ENCODE data around the gene CENPT.
"Not testable (repeated sequence)": the region's sequence is repeated elsewhere in the genome, so short reads cannot be mapped to it uniquely, and the experiment has no call there.

The CENPT gene

DNA sequence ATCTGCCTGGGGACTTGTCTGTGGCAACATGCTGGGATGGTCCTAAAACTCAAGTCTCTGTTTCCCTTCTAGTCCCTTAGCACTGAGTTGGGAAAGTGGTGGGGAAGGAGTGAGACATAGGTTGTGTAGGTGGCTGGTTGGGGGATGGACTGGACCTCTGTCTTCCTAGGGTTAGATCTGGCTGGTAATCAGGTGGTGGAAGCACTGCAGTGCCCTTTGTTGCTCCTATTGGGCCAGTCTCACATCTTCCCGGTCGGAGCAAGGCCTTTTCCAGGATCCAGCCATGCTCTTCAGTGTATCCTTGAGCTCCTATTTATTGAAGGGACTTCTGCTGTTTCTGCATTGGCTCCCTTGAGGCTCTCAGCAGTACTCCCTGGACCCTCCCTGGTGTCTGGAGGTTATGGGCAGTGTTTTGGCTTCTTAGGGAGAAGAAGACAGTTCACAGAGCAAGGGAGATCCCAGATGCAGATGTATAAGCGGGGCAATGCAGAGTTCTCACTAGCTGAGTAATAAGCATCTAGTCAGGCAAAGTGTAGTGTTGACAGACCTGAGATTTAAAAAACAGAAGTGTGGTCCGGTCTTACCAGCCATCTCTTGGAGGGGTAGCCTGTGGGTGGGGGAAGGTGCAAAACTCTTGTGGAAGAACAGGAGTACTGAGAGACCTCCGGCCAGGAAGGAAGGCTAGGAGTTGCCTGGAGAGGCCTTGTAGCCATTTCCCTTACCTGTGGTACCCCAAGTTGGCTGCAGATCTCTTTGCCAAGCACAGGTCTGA lies 2.0 kb downstream of the CENPT start:
- DNase-seq: no peak

DNA sequence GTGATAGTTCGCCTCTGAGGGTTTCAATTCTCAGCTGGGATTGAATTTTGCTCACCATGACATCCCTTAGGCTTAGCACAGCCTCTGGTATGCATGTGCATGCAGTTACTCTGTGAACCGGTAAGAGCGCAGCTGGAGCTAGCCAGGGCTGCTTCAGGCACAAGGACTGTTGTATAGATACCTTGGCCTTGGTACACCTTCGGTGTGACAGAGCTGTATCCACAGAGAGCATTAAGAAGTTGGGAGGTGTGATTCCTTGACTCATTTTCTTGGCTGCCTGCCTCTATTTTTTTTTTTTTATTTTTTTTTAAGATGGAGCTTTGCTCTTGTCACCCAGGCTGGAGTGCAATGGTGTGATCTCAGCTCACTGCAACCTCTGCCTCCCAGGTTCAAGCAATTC lies 3.0 kb downstream of the CENPT start:
- DNase-seq: no peak

DNA sequence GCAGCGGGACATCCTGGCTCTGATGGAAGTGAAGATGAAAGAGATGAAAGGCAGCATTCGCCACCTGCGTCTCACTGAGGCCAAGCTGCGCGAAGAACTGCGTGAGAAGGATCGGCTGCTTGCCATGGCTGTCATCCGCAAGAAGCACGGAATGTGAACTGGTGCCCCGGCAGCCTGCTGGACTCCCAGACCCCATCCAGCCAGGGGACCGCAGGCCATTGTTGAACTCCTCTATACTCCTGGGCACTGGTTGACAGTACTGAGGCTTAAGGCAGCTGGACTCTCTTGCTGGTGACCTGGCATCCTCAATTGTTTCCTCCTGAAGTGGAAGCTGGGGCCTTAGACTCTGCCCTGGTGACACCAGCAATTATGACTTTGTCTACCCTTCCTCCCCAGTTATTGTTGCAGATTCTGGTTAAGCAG lies 4.1 kb downstream of the CENPT start:
- DNase-seq: no peak

DNA sequence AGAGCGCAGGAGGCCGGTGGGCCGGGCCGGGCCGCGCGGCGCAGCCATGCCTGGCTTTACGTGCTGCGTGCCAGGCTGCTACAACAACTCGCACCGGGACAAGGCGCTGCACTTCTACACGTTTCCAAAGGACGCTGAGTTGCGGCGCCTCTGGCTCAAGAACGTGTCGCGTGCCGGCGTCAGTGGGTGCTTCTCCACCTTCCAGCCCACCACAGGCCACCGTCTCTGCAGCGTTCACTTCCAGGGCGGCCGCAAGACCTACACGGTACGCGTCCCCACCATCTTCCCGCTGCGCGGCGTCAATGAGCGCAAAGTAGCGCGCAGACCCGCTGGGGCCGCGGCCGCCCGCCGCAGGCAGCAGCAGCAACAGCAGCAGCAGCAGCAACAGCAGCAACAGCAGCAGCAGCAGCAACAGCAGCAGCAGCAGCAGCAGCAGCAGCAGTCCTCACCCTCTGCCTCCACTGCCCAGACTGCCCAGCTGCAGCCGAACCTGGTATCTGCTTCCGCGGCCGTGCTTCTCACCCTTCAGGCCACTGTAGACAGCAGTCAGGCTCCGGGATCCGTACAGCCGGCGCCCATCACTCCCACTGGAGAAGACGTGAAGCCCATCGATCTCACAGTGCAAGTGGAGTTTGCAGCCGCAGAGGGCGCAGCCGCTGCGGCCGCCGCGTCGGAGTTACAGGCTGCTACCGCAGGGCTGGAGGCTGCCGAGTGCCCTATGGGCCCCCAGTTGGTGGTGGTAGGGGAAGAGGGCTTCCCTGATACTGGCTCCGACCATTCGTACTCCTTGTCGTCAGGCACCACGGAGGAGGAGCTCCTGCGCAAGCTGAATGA lies 4.8 kb downstream of the CENPT start:
- DNase-seq: no peak

DNA sequence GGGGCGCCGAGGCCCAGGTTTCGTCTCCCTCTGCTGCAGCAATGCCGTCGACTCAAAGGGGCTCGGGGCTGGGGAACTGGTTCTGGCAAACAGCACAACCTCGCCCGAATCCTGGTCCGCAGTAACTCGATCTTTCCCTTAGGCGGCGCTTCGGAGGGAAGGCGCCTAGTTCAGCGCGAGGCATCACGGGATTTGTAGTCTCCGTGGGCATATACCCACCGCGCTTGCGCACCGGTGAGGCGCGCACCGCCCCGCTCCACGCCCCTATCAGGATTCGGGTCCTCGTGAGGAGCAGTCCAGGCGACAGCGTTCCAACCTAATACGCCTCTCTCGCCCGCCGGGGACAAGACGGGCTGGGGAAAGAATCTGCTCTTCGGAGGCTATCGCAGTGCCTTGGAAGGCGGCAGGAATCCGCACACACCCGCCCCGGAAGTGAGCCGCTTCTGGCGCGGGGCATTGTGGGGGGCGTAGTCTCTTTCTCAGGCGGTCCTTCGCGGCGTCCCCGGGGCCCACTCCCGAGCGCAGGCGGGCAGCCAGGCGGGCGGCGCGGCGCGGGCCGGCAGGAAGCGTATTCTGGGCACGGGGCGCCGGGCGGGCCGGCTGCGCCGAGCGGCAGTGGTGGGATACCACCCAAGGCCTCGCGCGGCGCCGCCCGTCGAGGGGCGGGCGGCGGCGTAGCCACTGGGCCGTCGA lies 5.5 kb downstream of the CENPT start, which contains the start of gene THAP11:
THAP11 (plus strand) TSS at position 505 of the 693 bp plus-strand sequence. CDS start 235 bp downstream, outside the sequence.
- DNase-seq: peak; percentile 93

DNA sequence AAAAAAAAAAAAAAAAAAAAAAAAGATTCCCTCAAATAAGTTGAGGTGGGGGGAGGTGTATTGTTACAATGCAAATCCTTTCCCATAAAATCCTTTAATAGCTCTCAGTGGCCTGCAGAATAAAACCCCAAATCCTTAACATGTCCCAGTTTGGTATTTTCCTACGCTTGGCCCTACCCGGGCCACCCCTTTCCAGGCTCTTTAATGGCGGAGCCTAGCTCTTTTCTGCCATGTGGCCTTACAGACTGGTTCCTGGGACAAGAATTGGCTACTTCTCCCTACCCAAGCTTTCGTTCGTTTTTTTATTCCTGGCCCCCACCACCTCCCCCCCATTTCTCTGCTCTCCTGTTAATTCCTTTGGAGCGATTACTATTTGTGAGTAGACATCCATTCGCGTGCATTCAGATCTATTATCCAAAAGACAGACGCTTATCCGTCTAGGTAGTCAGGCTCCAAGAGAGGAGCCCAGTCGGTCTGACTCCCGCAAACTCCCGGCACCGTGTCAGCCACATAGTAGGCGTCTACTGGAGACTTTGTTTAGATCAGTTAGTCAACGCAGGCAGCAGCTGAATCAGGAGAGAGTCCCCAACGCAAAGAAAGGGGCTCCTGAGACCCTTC lies 6.2 kb downstream of the CENPT start:
- DNase-seq: no peak

DNA sequence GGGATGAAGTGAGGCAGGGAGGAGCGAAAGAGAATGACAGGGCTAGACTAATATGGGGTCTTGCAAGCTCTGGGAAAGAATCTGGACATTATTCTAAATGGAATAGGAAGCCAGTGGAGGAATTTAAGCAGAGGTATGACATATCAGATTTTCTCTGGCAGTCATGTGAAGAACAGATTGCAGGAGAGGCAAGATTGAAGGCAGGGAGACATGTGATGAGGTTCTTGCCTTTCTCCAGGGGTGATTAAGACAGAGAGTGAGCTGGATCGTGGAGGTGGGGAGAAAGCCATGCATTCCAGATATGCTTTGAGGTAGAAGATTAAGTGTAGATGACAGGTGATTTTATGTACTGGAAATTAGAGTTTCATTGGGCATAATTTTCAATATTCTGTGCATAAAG lies 9.7 kb downstream of the CENPT start:
- DNase-seq: no peak

DNA sequence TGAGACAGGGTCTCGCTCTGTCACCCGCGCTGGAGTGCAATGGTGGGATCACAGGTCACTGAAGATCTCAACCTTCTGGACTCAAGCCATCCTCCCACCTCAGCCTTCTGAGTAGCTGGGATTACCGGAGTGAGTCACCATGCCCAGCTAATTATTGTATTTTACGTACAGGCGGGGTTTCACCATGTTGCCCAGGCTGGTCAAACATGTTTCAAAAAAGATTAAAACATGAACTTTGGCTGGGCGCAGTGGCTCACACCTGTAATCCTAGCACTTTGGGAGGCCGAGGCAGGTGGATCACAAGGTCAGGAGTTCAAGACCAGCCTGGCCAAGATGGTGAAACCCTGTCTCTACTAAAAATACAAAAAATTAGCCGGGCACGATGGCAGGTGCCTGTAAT lies 10.3 kb downstream of the CENPT start:
- DNase-seq: not testable (repeated sequence)

DNA sequence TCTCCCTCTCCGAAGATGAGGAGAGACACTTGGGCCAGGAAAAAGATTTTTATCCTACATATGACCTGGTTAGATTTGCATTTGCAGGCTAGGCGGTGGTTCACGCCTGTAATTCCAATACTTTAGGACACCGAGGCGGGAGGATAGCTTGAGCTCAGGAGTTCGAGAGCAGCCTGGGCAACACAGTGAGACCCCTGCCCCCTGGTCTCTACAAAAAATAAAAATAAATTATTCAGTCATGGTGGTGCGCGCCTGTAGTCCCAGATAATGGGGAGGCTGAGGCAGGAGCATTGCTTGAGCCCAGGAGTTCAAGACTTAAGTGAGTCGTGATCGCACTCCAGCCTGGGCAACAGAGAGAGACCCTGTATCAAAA lies 13.3 kb downstream of the CENPT start:
- no peak for DNase-seq

DNA sequence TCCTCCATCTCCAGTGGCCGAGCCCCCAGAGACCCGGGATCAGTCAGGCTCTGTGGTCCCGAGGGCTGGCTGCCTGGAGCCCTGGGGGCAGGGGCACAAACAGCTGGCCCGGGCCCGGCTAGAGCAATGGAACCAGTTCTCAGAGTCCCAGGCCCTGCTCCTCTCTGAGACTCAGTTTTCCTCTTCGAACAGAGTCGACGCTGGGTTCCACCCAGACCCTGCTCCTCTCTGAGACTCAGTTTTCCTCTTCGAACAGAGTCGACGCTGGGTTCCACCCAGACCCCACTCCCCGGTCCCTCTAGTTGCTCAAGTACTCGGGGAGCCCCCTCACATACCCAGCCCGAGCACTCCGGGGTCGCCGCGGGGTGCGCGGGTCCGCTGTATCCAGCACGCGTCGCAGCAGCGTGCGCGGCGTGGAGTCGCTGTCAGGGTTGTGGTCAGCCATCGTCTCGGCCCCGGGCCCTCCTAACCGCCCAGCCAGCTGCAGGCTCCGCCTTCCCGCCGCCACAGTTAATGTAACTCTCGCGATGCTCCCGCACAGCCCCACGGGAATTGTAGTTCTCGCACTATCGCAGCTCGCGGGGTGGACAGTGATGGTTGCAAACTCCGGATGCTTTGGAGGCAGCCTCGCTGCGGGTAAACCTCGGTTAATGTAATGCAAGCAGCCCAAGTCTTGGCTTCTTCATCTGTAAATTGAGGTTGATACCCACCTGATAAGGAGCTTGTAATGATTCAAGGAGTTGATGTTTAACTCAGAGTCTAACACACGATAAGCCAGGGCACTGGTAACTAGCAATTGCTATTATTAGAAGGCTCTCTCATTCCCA lies 13.9 kb downstream of the CENPT start:
- peak; percentile 82 for DNase-seq

DNA sequence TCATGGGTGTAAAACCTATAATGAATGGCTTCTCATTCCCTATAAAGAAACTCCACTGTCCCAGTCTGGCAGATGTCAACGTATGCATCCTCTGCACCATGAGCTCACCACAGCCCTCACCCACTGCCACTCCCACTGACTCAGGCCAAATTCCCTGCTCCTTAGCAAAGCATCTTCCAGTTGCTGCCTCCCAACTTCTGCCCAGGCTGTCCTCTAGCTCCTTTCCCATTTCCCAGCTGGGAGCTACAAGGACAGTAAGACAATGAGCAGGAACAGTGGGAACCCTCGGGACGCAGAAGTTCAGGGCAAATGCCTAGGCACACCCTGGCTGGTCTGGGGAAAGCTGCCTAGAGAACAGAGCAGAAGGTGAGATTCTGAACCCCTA lies 14.5 kb downstream of the CENPT start:
- DNase-seq: no peak

DNA sequence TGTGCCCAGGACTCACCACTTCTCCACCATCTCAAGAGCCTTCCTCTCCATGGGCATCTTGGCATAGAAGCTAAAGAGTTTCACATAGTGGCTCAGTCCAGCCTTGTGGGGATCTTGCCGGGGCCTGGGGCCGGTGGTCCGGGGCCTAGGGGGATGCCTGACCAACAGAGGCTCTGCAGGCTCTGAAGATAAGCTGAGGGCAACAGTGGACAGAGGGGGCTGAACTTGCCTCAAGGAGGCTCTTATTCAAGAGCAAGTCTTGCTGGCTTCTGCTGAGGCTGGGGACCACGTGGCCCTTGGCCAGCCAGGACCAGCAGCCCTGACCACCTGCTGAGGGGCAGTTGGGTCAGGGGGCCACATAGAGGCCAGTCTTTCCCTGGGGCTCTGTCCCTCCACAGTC lies 18.8 kb downstream of the CENPT start:
- DNase-seq: no peak

DNA sequence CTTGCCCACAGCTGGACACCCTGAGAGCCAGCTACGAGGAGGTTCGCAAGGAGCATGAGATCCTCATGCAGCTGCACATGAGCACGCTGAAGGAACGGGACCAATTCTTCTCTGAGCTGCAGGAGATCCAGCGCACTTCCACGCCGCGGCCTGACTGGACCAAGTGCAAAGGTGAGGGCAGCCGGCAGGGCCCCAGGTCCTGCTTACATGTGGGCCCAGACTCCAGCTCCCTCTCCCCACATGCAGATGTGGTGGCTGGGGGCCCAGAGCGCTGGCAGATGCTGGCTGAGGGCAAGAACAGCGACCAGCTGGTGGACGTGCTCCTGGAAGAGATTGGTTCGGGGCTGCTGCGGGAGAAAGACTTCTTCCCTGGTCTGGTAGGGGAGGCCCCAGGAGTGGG lies 21.6 kb downstream of the CENPT start:
- DNase-seq: no peak

DNA sequence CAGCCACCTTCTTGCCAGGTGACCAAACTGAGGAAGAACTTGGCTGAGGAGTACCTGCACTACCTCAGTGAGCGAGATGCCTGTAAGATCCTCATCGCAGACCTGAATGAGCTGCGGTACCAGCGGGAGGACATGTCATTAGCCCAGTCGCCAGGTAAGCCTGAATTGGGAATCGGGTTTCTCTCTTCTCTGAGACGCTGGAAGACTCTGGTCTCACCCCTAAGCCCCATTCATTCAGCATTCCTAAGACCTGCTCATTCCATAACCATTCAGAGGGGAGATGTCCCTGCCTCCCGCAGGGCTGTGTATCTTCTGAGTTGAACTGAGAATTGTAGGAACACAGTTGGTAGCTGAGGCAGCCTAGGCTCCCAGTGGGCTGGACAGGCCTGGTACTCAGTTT lies 22.4 kb downstream of the CENPT start:
- DNase-seq: no peak

DNA sequence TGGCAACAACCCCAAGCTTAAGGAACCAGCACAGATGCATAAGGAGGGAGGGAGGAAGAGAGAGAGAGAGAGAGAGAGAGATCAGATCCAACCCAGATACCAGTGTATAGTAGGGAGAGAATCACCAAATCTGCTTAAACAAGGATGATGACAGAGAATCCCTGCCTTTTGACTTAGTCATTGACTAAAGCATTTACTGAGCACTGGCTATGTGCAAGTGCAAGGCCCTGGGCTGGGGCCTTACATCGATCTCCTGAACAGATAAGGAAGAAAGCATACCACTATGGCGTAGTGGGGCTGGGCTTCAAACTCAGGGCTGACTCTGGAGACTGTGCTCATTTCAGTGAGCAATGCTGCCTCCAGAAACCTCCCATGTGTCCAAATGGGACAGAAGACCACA lies 25.0 kb downstream of the CENPT start:
- DNase-seq: no peak

DNA sequence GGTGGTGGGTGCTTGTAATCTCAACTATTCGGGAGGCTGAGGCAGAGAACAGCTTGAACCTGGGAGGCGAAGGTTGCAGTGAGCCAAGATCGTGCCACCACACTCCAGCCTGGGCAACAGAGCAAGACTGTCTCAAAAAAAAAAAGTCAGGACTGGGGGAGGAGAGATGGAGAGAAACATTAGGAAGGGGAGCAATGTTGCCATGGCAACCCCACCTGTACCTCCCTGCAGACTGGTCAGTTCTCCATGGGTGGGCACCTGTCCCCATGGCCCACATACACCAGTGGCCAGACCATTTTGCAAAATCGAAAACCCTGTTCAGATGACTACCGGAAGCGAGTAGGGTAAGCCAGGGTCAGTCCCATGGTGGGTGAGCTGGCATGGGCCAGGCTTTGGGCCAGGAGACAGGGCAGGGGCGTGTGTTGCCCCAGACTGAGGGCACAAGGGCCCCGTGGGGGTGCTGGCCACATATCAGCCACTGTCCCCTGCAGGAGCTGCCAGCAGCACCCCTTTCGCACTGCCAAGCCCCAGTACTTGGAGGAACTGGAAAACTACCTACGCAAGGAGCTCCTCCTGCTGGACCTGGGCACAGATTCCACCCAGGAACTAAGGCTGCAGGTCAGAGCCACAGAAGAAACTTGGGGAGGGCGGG lies 26.8 kb downstream of the CENPT start:
- DNase-seq: no peak

DNA sequence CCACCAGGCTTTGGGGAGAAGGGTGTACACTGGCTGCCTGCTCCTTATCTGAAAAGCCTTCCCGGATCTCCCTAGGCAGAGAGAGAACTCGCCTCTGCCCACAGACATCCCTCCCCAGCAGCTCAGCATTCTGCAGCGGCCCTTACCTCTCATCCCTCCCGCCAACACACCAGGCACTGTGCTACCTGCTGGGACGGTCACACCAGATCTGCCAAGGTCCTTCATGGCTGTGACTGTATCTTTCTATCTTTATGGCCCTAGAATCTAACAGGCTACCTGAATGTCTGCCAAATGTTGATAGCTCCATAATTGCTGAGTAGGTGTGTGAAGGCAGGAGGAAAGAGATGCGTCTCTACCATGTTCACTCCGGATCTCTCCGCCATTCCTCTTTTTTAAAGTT lies 32.9 kb downstream of the CENPT start:
- DNase-seq: no peak

DNA sequence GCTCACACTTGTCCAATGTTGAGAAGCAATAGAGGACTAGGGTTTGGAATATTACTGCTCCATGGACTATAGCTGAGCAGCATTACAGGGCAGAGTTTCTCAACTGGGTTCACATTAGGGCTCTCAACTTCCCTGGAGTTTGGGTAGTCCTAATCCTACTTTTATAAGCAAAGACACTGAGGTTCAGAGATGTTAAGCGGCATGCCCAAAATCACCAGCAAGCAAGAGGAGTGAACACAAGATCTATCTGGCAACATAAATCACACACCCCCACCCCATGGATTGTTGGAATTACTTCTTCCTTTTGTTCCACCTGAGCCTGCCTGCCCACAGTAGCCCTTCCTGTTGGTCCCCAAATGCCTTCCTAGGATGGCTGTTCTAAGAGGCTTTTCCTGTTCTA lies 35.6 kb downstream of the CENPT start:
- no peak for DNase-seq

DNA sequence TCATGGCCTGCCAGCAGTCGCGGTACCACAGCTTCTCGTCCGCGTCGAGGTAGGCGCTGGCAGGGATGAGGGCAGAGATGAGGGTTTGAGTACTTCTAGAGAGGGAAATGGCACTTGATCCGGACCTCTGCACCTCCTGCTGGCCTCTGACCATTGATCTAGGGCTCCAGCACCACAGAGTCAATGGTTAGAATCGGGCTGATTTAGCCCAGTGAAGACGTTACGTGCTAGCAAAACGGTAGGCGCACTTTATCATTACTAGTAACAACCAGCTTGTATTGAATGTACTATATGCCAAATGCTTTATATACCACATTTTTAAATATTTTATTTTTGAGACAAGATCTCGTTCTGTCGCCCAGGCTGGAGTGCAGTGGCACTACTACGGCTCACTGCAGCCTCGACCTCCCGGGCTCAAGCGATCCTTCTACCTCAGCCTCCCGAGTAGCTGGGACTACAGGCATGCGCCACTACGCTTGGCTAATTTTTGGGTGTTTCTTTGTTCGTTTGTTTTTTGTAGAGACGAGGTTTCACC lies 40.3 kb downstream of the CENPT start:
- DNase-seq: no peak

DNA sequence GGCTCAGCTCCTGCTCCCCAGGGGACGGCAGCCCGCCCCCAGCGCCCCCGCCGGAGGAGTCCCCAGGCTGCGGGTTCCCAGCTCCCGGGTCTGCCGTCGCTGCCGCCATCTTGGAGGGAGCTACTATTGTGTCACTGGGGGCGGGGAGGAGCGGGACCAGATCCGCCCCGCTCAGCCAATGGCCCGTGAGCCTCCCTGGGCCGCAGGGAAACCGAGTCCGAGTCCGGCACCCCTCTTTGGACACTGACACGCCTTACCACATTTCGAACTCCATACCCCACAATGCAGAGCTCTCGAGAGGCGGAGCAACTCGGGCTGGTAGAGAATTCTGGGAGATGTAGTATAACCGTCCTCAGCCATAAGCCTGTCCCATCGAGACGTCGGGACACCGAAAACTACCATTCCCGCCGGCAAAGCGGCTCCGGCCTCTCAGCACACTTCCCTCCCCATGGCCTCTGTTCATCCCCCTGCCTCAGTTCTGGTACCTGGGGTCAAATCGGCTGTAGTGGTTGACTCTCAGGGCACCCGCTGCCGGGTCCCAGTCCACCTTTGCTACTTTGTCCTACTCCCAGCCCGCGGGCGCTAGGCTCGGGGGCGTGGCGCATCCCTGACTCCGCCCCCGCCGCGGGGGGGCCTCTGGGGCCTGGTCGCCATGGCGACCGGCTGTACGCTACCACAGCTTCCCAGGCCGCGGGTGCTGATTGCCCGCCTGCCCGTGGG lies 40.9 kb downstream of the CENPT start, which contains the start of the genes RANBP10 and TSNAXIP1:
RANBP10 (minus strand) TSS at position 133 of the 720 bp plus-strand sequence; CDS start at position 109, 24 bp downstream.
TSNAXIP1 (plus strand) TSS at position 462 of the 720 bp plus-strand sequence. CDS start 261 bp downstream, outside the sequence.
- DNase-seq: peak; percentile 99

Measured in DMS 273 treated with DMSO at 0.1 percent for 48 hours (cell line).